Ovary (tissue), 9 donors: ENCODE data around the gene CDC34. TPM values are rescaled to one million over a fixed set of nuclear protein-coding genes. Genes with fewer than 3 reads are reported as not detected.

ENCODE experiments used
- DNase-seq, 5 donors: peaks; one replicate each; pipeline ENCODE4 v3.0.0-alpha.2; 2019 to 2020
- H3K27ac ChIP-seq, 2 donors: fragments of 200-600 bp; one replicate each; pipeline versions ENCODE4 v1.5.1 to v1.8.0; 2019 to 2022
- H3K27me3 ChIP-seq: fragments of 200-600 bp; one replicate; pipeline ENCODE4 v1.8.0; 2022
- H3K36me3 ChIP-seq: fragments of 200-600 bp; sonication (generic); one replicate; pipeline ENCODE4 v1.5.1; 2019
- H3K4me1 ChIP-seq: one replicate; pipeline ENCODE4 v1.8.1; 2013; ENCODE audit warnings: mild to moderate bottlenecking, moderate library complexity; ENCODE audit not compliant: insufficient read depth
- H3K4me3 ChIP-seq: fragments of 200-600 bp; sonication (generic); one replicate; pipeline ENCODE4 v1.5.1; 2017
- H3K9me3 ChIP-seq, 2 donors: fragments of 200-600 bp in 1 of 2; sonication (generic) in 1 of 2; one replicate each; pipeline versions ENCODE4 v1.5.1 to v1.8.1; 2013 to 2019; ENCODE audit warnings: mild to moderate bottlenecking in 1 of 2, moderate library complexity in 1 of 2
- CTCF ChIP-seq, 3 donors: fragments of 450-650 bp in 2 of 3; fragments of 200-600 bp in 1 of 3; IDR thresholded peaks; one replicate each; pipeline versions ENCODE4 v1.5.1 to v1.8.0; 2016 to 2022; ENCODE audit warnings: antibody characterized with exemption in 3 of 3, mild to moderate bottlenecking in 1 of 3
- EP300 ChIP-seq: sonication (generic); formaldehyde crosslinking; IDR thresholded peaks from one replicate; pipeline ENCODE4 v1.6.1; 2017; ENCODE audit warnings: antibody characterized with exemption
- POLR2A ChIP-seq: fragments of 450-650 bp; IDR thresholded peaks from one replicate; pipeline ENCODE4 v1.6.1; 2017; ENCODE audit warnings: antibody characterized with exemption, mild to moderate bottlenecking, moderate library complexity
- WGBS, 3 donors: extraction: QIAGEN DNeasy Blood & Tissue Kit in 1 of 3; methylation state at CpG; one replicate each; pipeline versions ENCODE4 v1.1.5 to v1.1.7; 2013 to 2017; 5-methylcytosine and 5-hydroxymethylcytosine counted together
- intact Hi-C, 4 donors: fragments of 100-400 bp; cut with DNase I; formaldehyde crosslinking; loops; one replicate each; pipeline versions ENCODE4 v1.11.0 to v1.15.1; 2022 to 2023
- polyA plus RNA-seq, 2 donors: library from polyadenylated mRNA; stranded (reverse); fragments of 200-250 nt in 1 of 2; fragments of 350-450 nt in 1 of 2; fragmentation: Illumina TruSeq in 1 of 2; extraction: RNeasy Lipid Tissue Mini Kit (QIAGEN cat#74804) in 1 of 2; gene quantifications; one replicate each; pipeline ENCODE4 v1.2.3, GENCODE V29; 2013 to 2014
- total RNA-seq, 7 donors: library from RNA; depleted of rRNA in 2 of 7; stranded (reverse); fragments of >200 nt in 2 of 7; fragmentation: NEBNext Ultra II Directional in 3 of 7; extraction: Animal tissue kit (Norgen Biotek cat#: 25700) in 3 of 7; gene quantifications; one replicate each; pipeline versions ENCODE4 v1.1.0 to v1.2.4, GENCODE V29; 2016 to 2023
- donor health status: DM: no; HTN: no; CAD: no; lungs with moderate emphysema.
- donor health status: DM: no; HTN: no; CAD: no.
- donor health status: Bipolar disorder and iron deficiency.
- donor health status: DM: yes; HTN: yes; CAD: no.
- donor health status: DM: no; HTN: no; CAD: no.
- donor health status: DM: yes; HTN: yes; CAD: no.

The CDC34 gene
- total and polyA plus RNA-seq, 9 donors, result 13.2 to 78.9 (median 56.1) TPM

- WGBS, 3 donors, result 8 to 31% (median 31%) methylated on average over 33 to 61 of the region's 61 CpGs
- Histone ChIP-seq H3K4me1 (peaks cover 4% of the 10 kb centered on the region), H3K4me3 (peak overlapping the region; percentile 74), H3K9me3 (no peaks in the 10 kb centered on the region), H3K27me3 (no peaks in the 10 kb centered on the region), H3K27ac (peak overlapping the region; percentile 18 to 85), H3K36me3 (no peaks in the 10 kb centered on the region)
- TF ChIP-seq EP300 (no peak), POLR2A (no peak), CTCF (IDR thresholded peaks at IDR 0.05) (no peak)
- intact Hi-C loops, result no loop called here
- DNase-seq, result peak in 1 of 5 donors; percentile 46
Measured at GRCh38 chr19:489418-490196, 42.0 kb upstream of the CDC34 start.

DNA sequence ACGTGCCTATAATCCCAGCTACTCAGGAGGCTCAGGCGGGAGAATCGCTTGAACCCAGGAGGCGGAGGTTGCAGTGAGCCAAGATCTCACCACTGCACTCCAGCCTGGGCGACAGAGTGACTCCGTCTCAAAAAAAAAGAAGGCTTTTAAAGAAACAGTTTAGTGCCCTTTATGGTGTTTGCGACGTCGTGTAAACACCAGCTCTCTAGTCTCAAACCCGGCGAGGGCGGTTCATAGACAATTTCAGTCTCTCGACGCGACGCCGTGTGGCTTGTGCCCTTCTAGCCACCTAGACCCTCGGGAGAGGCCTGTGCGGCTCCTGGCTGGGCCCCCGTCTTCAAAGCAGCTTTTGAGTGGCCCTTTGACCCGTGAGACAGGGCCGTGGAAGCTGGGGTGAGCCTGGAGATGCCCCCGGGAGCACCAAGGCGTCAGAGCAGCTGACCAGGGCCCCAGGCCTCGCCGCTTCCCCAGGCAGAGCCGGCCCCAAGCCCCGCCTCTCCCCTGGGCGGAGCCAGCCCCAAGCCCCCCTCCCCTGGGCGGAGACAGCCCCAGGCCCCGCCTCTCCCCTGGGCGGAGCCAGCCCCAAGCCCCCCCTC, 40.3 kb upstream of the CDC34 start:
- peak in 1 of 5 donors; percentile 35 for DNase-seq
- Histone ChIP-seq H3K27me3 (peaks cover 3% of the 10 kb centered on the region), H3K9me3 (no peaks in the 10 kb centered on the region), H3K4me3 (no peak overlapping the region), H3K36me3 (no peaks in the 10 kb centered on the region), H3K27ac (no peak overlapping the region), H3K4me1 (peaks cover 6% of the 10 kb centered on the region)
- 73 to 78% (median 76%) methylated on average over 21 to 32 of the region's 32 CpGs for WGBS, 3 donors
- TF ChIP-seq CTCF (IDR thresholded peaks at IDR 0.05) (no peak), EP300 (no peak), POLR2A (no peak)
- intact Hi-C loops, result no loop called here

DNA sequence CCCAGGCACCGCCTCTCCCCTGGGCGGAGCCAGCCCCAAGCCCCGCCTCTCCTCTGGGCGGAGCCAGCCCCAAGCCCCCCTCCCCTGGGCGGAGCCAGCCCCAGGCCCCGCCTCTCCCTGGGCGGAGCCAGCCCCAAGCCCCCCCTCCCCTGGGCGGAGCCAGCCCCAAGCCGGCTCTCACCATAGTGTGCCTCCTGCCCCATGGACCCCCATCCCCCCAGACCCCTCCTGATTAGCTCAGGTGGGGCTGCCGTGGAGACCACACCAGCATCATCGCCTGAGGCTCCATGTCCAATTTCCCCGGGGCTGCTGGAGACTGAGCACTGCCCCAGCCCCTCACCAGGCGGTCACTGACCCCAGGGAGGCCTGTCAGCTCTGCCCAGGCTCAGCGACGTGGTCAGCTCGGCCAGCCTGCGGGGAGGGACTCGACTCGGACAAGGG, 39.4 kb upstream of the CDC34 start:
- intact Hi-C loops, result no loop called here
- peaks cover 3% of the 10 kb centered on the region for H3K27me3 ChIP-seq
- no peak for TF ChIP-seq POLR2A
- TF ChIP-seq CTCF (IDR thresholded peaks at IDR 0.05), result no peak
- no peak for TF ChIP-seq EP300
- H3K9me3 ChIP-seq, result no peaks in the 10 kb centered on the region
- H3K4me3 ChIP-seq, result no peak overlapping the region
- 70 to 79% (median 75%) methylated on average over 7 to 19 of the region's 19 CpGs for WGBS, 3 donors
- no peaks in the 10 kb centered on the region for H3K36me3 ChIP-seq
- DNase-seq, result no peak
- peaks cover 6% of the 10 kb centered on the region for H3K4me1 ChIP-seq
- H3K27ac ChIP-seq, result no peak overlapping the region

GRCh38 chr19:493391-494170, 38.0 kb upstream of the CDC34 start:
- peaks cover 6% of the 10 kb centered on the region for H3K4me1 ChIP-seq
- intact Hi-C loops, result no loop called here
- WGBS, 3 donors, result 60 to 69% (median 65%) methylated on average over 23 of the region's 23 CpGs
- no peak overlapping the region for H3K27ac ChIP-seq
- H3K4me3 ChIP-seq, result no peak overlapping the region
- TF ChIP-seq EP300 (no peak), POLR2A (no peak), CTCF (IDR thresholded peaks at IDR 0.05) (no peak)
- H3K36me3 ChIP-seq, result no peaks in the 10 kb centered on the region
- no peak for DNase-seq
- H3K9me3 ChIP-seq, result no peaks in the 10 kb centered on the region
- peaks cover 3% of the 10 kb centered on the region for H3K27me3 ChIP-seq
